ENCODE measurements around the gene NCOR2. TPM values are rescaled to one million over a fixed set of nuclear protein-coding genes. Genes with fewer than 3 reads are reported as not detected.

NCOR2 gene
- total and polyA plus RNA-seq, 2 of the 8 experiments (the other 6 are each of a cell fraction or from before 2014, with no cell fraction given) = 14.8 to 275 TPM

DNA sequence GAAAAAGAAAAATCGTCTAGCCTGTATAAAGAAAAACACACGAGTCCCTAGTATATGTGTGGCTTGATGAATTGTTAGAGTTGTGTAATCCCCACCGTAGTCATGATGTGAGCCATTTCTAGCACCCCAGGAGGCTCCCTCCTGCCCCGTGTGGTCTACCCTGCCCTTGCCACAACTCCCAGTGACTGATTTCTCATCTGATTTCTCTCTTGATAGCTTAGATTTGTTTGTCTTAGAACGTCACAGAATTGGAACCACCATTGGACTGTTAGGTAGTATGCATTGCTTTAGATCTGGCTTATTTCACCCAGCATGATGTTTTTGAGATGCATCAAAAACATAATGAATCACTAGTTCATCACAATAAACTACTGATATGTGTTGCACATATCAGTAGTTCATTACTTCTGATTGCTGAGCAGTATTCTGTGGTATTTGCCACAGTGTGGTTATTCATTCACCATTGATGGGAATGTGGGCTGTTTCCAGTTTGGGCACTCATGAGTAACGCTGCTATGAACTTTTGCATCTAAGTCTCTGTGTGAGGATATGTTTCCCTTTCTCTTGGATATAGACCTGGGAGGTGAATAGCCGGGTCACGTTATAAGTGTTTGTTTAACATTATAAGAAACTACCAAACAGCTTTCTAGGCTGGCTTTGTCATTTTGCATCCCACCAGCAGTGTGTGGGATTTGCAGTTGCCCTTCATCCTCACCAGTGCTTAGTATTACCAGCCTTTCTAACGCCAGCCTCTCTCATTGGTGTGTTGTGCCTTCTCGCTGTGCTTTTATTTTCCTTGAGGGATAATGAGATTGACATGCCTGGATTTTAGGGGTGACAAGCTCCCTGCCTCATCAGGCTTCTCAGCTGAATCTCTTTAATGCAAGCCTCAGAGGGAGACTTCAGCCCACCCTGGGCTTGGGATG is 31.9 kb upstream of the NCOR2 start:
- H2AFZ ChIP-seq (ENCODE audit: low read length) = no peak overlapping the region
- H4K91ac ChIP-seq (replicated peaks; ENCODE audit: insufficient read length, low read length) = no peak overlapping the region
- H3K4ac ChIP-seq (replicated peaks; ENCODE audit: insufficient read length, low read depth, low read length) = no peak overlapping the region
- H4K5ac ChIP-seq (ENCODE audit: insufficient read length, low read depth, low read length) = no peak overlapping the region
- FAIRE-seq (no peak), DNase-seq (ENCODE audit: low read depth in 1 of 2, low spot score in 2 of 2) (no peak)
- H3K23me2 ChIP-seq (ENCODE audit: low read depth, low read length) = no peaks in the 10 kb centered on the region
- H2BK12ac ChIP-seq (ENCODE audit: low read depth, low read length) = no peak overlapping the region
- H3K14ac ChIP-seq (ENCODE audit: insufficient read length) = no peak overlapping the region
- no peaks in the 10 kb centered on the region for H3K4me1 ChIP-seq (replicated peaks in 1 of 4; ENCODE audit: control insufficient read depth in 3 of 4, insufficient read depth in 4 of 4, low read length in 3 of 4)
- H3K18ac ChIP-seq (ENCODE audit: extremely low read depth, low read length) = no peak overlapping the region
- H2BK20ac ChIP-seq (ENCODE audit: low read length) = no peak overlapping the region
- no peak overlapping the region for H3K9ac ChIP-seq (replicated peaks in 1 of 4; ENCODE audit: extremely low read depth in 1 of 4, low read depth in 3 of 4, low read length in 3 of 4)
- H3K79me1 ChIP-seq (ENCODE audit: low read depth, low read length) = no peaks in the 10 kb centered on the region
- no peaks in the 10 kb centered on the region for H4K20me1 ChIP-seq (replicated peaks in 1 of 2; ENCODE audit: control insufficient read depth in 1 of 2, insufficient read depth in 2 of 2, low read length in 2 of 2)
- H3K27me3 ChIP-seq (replicated peaks in 1 of 4; ENCODE audit: control insufficient read depth in 3 of 4, extremely low read depth in 1 of 4, insufficient read depth in 3 of 4, low read length in 3 of 4) = no peaks in the 10 kb centered on the region; a peak in 1 of 7 replicates
- H3K23ac ChIP-seq (ENCODE audit: insufficient read length) = no peak overlapping the region
- no peak overlapping the region for H3K56ac ChIP-seq (replicated peaks; ENCODE audit: insufficient read length, low read depth, low read length)
- ChIA-PET POLR2A (ENCODE audit: partially characterized antibody) (no interaction called here), CTCF (ENCODE audit: partially characterized antibody) (interaction anchor here (1.0 to 1.9 kb wide), 3 partner anchors 9 to 101 kb away, joined by 3 to 4 read pairs (median 3); no protein-coding TSS in a partner anchor)
- H3K9me3 ChIP-seq (ENCODE audit: insufficient read depth in 2 of 2, low read depth in 1 of 2, low read length in 1 of 2) = no peaks in the 10 kb centered on the region
- H3K27ac ChIP-seq (ENCODE audit: low read depth, low read length) = no peak overlapping the region
- H4K8ac ChIP-seq (ENCODE audit: extremely low read depth, insufficient read depth, low read length) = no peak overlapping the region
- H2BK15ac ChIP-seq (ENCODE audit: low read length) = no peak overlapping the region
- H2BK120ac ChIP-seq (replicated peaks; ENCODE audit: low read depth, low read length) = no peak overlapping the region
- H3K79me2 ChIP-seq (ENCODE audit: control insufficient read depth in 1 of 2, insufficient read depth in 2 of 2, low read length in 2 of 2) = no peaks in the 10 kb centered on the region
- H3K4me3 ChIP-seq (ENCODE audit: extremely low read depth in 1 of 4, insufficient read depth in 2 of 4, low read depth in 3 of 4, low read length in 4 of 4) = no peak overlapping the region
- no peaks in the 10 kb centered on the region for H3K36me3 ChIP-seq (ENCODE audit: control insufficient read depth in 2 of 4, insufficient read depth in 4 of 4, low read length in 3 of 4)
- 88% methylated on average over 10 of the region's 10 CpGs; no CpG with 5 or more reads in 1 of the 2 experiments for WGBS, 2 experiments (ENCODE audit: extremely low coverage in 1 of 2, insufficient coverage in 1 of 2, insufficient read length in 1 of 2, insufficient replicate concordance in 2 of 2, low coverage in 1 of 2, low lambda C conversion rate in 2 of 2, missing lambda C conversion rate in 1 of 2)
- no peak overlapping the region for H2AK5ac ChIP-seq (ENCODE audit: low read depth, low read length)
- H2BK5ac ChIP-seq (ENCODE audit: low read depth, low read length) = no peak overlapping the region
- no peak overlapping the region for H3K4me2 ChIP-seq (ENCODE audit: insufficient read depth in 1 of 2, low read depth in 2 of 2, low read length in 2 of 2)
- TF ChIP-seq BCL11A (IDR thresholded peaks at IDR 0.05; ENCODE audit: low read depth in 2 of 2, low read length in 2 of 2) (no peak), BACH1 (IDR thresholded peaks at IDR 0.05; ENCODE audit: low read length) (no peak), TAF1 (IDR thresholded peaks at IDR 0.05; ENCODE audit: low read depth, low read length) (no peak), EGR1 (IDR thresholded peaks at IDR 0.05; ENCODE audit: borderline replicate concordance, low read depth, low read length) (no peak), CREB1 (IDR thresholded peaks at IDR 0.05) (no peak), SP1 (IDR thresholded peaks at IDR 0.05; ENCODE audit: low read depth, low read length) (no peak), CTBP2 (IDR thresholded peaks at IDR 0.05; ENCODE audit: borderline replicate concordance, insufficient read depth, insufficient read length, low read length) (no peak), EZH2 (IDR thresholded peaks at IDR 0.05; ENCODE audit: low read depth, low read length, severe bottlenecking) (no peak), TEAD4 (IDR thresholded peaks at IDR 0.05; ENCODE audit: low read depth, low read length) (no peak), POLR2AphosphoS5 (IDR thresholded peaks at IDR 0.05; ENCODE audit: low read depth, low read length) (no peak)
- TF ChIP-seq, protein P1, sequence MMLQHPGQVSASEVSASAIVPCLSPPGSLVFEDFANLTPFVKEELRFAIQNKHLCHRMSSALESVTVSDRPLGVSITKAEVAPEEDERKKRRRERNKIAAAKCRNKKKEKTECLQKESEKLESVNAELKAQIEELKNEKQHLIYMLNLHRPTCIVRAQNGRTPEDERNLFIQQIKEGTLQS (IDR thresholded peaks at IDR 0.05; ENCODE audit: insufficient read depth, low read depth, low read length) = no peak

Measured in H1 (cell line).